K562 (cell line): ENCODE results near the gene DYRK1B. TPM values are rescaled to one million over a fixed set of nuclear protein-coding genes. Genes with fewer than 3 reads are reported as not detected.
A peak's percentile ranks its signal among the peaks of the same experiment; 100 is the strongest.

Source experiments
- ATAC-seq: fragments of 200-7000 bp; cut with Tn5 transposase; 3 replicates; pipeline ENCODE4 v1.9.1; 2020; ENCODE audit warnings: moderate library complexity
- BruUV-seq: library from RNA; stranded (reverse); fragments of 400-500 nt; replicated peaks from 2 replicates; lab custom pipeline; 2021; lab: Mats Ljungman, UMichigan
- CTCF ChIA-PET: fragments of 300-600 bp; formaldehyde crosslinking; extraction: SDS; loops from one replicate; lab custom pipeline; 2021; ENCODE audit warnings: low intra/inter-chr PET ratio; lab: Yijun Ruan, JAX
- POLR2A ChIA-PET: fragments of 300-600, 350-650 bp; sonication (Branson Sonifier 250); formaldehyde crosslinking; extraction: SDS; loops from one replicate; lab custom pipeline; 2021; ENCODE audit warnings: antibody characterized with exemption, inconsistent platforms; lab: Yijun Ruan, JAX
- DNase-seq, 4 experiments: peaks; one replicate each; pipeline versions ENCODE4 v3.0.0 to v3.0.0-alpha.2; 2011 to 2018; ENCODE audit warnings: low spot score in 3 of 4, mixed read lengths in 3 of 4; ENCODE audit errors: extremely low read depth in 1 of 4
- FAIRE-seq: peaks from 2 replicates; lab custom pipeline; 2011; peaks lifted over from hg19 to GRCh38; lab: Jason Lieb, UNC
- H2AFZ ChIP-seq: 2 replicates; pipeline ENCODE4 v1.6.0; 2011; ENCODE audit warnings: low read depth, low read length, control low read depth, inconsistent platforms
- H3K27ac ChIP-seq: fragments of 200-600 bp; 3 replicates; pipeline ENCODE4 v1.8.0; 2011; ENCODE audit warnings: low read depth, mild to moderate bottlenecking, control low read depth, inconsistent platforms, low read length, moderate library complexity, mixed read lengths; ENCODE audit errors: extremely low read depth
- H3K27me3 ChIP-seq, 2 experiments: fragments of 300-600 bp in 1 of 2; 2 replicates in 1 of 2; 3 replicates in 1 of 2; pipeline versions ENCODE4 v1.6.0 to v1.8.0; 2011; ENCODE audit warnings: inconsistent platforms in 2 of 2, low read length in 2 of 2, mild to moderate bottlenecking in 1 of 2, mixed read lengths in 1 of 2, moderate library complexity in 1 of 2; ENCODE audit not compliant: control insufficient read depth in 2 of 2, insufficient read depth in 2 of 2
- H3K36me3 ChIP-seq: fragments of 300-600 bp; 3 replicates; pipeline ENCODE4 v1.8.0; 2011; ENCODE audit warnings: mild to moderate bottlenecking, low read length, inconsistent platforms; ENCODE audit not compliant: control insufficient read depth, insufficient read depth
- H3K4me1 ChIP-seq, 2 experiments: fragments of 200-600 bp in 1 of 2; replicated peaks in 1 of 2; 2 replicates in 1 of 2; 3 replicates in 1 of 2; pipeline versions ENCODE4 v1.5.1 to v1.8.0; 2011; ENCODE audit warnings: inconsistent platforms in 2 of 2, low read length in 2 of 2, mild to moderate bottlenecking in 1 of 2, mixed read lengths in 1 of 2, moderate library complexity in 1 of 2; ENCODE audit not compliant: control insufficient read depth in 2 of 2, insufficient read depth in 2 of 2
- H3K4me2 ChIP-seq: 2 replicates; pipeline ENCODE4 v1.6.1; 2011; ENCODE audit warnings: low read length, control low read depth, inconsistent platforms, mixed read lengths; ENCODE audit not compliant: insufficient read depth
- H3K4me3 ChIP-seq: fragments of 200-600 bp; sonication (generic), shearing (Covaris generic); 2 replicates; pipeline ENCODE4 v1.5.1; 2016; ENCODE audit warnings: control low read depth, inconsistent platforms
- H3K79me2 ChIP-seq: fragments of 200-600 bp; 3 replicates; pipeline ENCODE4 v1.8.0; 2011; ENCODE audit warnings: low read length, inconsistent platforms; ENCODE audit not compliant: control insufficient read depth, insufficient read depth
- H3K9ac ChIP-seq, 2 experiments: 2 replicates each; pipeline versions ENCODE4 v1.6.0 to v1.6.1; 2011; ENCODE audit warnings: low read depth in 2 of 2, low read length in 2 of 2, control low read depth in 1 of 2, inconsistent platforms in 1 of 2, mild to moderate bottlenecking in 1 of 2, mixed read lengths in 1 of 2; ENCODE audit not compliant: insufficient read depth in 1 of 2
- H3K9me1 ChIP-seq: one replicate; pipeline ENCODE4 v1.6.0; 2011; ENCODE audit warnings: inconsistent platforms, mild to moderate bottlenecking, low read length, moderate library complexity; ENCODE audit not compliant: control insufficient read depth, insufficient read depth
- H3K9me3 ChIP-seq: replicated peaks from 2 replicates; pipeline ENCODE4 v1.5.1; 2011; ENCODE audit warnings: low read depth, low read length, inconsistent platforms; ENCODE audit not compliant: control insufficient read depth, insufficient read depth
- H4K20me1 ChIP-seq: replicated peaks from 2 replicates; pipeline ENCODE4 v1.6.1; 2011; ENCODE audit warnings: low read length, inconsistent platforms, mixed read lengths; ENCODE audit not compliant: control insufficient read depth, insufficient read depth
- CHD1 ChIP-seq: fragments of 200-600 bp; sonication (generic); IDR thresholded peaks from one replicate; pipeline ENCODE4 v1.6.1; 2012; ENCODE audit warnings: mild to moderate bottlenecking, moderate library complexity, low read length, inconsistent platforms
- CHD2 ChIP-seq: IDR thresholded peaks from 2 replicates; pipeline ENCODE4 v1.6.1; 2011; ENCODE audit warnings: low read depth, low read length
- GATAD2B ChIP-seq: fragments of 450-650 bp; IDR thresholded peaks from 2 replicates; pipeline ENCODE4 v1.6.1; 2017; ENCODE audit warnings: mild to moderate bottlenecking, borderline replicate concordance
- HLTF ChIP-seq: fragments of 450-650 bp; IDR thresholded peaks from 2 replicates; pipeline ENCODE4 v1.6.1; 2016
- MYBL2 ChIP-seq, 2 experiments: fragments of 450-650 bp in 1 of 2; sonication (generic) in 1 of 2; formaldehyde crosslinking in 1 of 2; IDR thresholded peaks; 2 replicates each; pipeline versions ENCODE4 v1.6.1 to v1.8.1; 2017 to 2022; ENCODE audit warnings: borderline replicate concordance in 1 of 2, inconsistent platforms in 1 of 2, low read depth in 1 of 2, mild to moderate bottlenecking in 1 of 2, missing genetic modification reagents in 1 of 2, moderate library complexity in 1 of 2
- PHF20 ChIP-seq: fragments of 450-650 bp; IDR thresholded peaks from 2 replicates; pipeline ENCODE4 v1.6.1; 2018; ENCODE audit not compliant: partially characterized antibody
- POLR2A ChIP-seq: fragments of 450-650 bp; conservative IDR thresholded peaks from 2 replicates; pipeline ENCODE4 v1.6.1; 2016
- RBM22 ChIP-seq: fragments of 200-400 bp; formaldehyde crosslinking; IDR thresholded peaks from 2 replicates; pipeline ENCODE4 v1.6.1; 2018; ENCODE audit warnings: low read length, low read depth; ENCODE audit not compliant: poor library complexity, severe bottlenecking
- RCOR1 ChIP-seq, 2 experiments: IDR thresholded peaks; 2 replicates each; pipeline ENCODE4 v1.6.1; 2012; ENCODE audit warnings: low read depth in 2 of 2, low read length in 2 of 2, borderline replicate concordance in 1 of 2, improper control_type of control experiment in 1 of 2
- TCF3 ChIP-seq: sonication (generic); formaldehyde crosslinking; IDR thresholded peaks from 2 replicates; pipeline ENCODE4 v1.4.0; 2020; ENCODE audit warnings: mild to moderate bottlenecking, missing genetic modification reagents
- TCFL5 ChIP-seq: fragments of 250-450 bp; sonication (Bioruptor Pico); conservative IDR thresholded peaks from 2 replicates; pipeline ENCODE4 v1.6.1; 2021; ENCODE audit warnings: mild to moderate bottlenecking, moderate library complexity, matching md5 sums
- TEAD4 ChIP-seq, 2 experiments: sonication (generic) in 1 of 2; formaldehyde crosslinking in 1 of 2; IDR thresholded peaks; 2 replicates each; pipeline versions ENCODE4 v1.6.1 to v1.8.0; 2012 to 2022; ENCODE audit warnings: borderline replicate concordance in 1 of 2, inconsistent platforms in 1 of 2, low read length in 1 of 2, mild to moderate bottlenecking in 1 of 2, missing genetic modification reagents in 1 of 2
- WGBS: fragments of 100-300 bp; shearing (Covaris generic); methylation state at CpG from one replicate; pipeline ENCODE4 v1.1.6; 2016; ENCODE audit warnings: low coverage, mixed read lengths; ENCODE audit not compliant: insufficient coverage; ENCODE audit errors: missing lambda C conversion rate; 5-methylcytosine and 5-hydroxymethylcytosine counted together
- in situ Hi-C: fragments of 300-500 bp; cut with MboI; formaldehyde crosslinking; loops from 4 replicates; pipeline ENCODE4 v1.15.0; 2018; ENCODE audit warnings: inconsistent platforms, mixed read lengths
- intact Hi-C: fragments of 100-400 bp; cut with micrococcal nuclease; formaldehyde crosslinking; loops from 2 replicates; pipeline ENCODE4 v1.14.2; 2022
- polyA plus RNA-seq, 8 experiments: library from polyadenylated mRNA; depleted of rRNA in 4 of 8; stranded (reverse) in 5 of 8; unstranded in 3 of 8; fragments of >200 nt; fragmentation: Nextera tagmentation in 2 of 8; fragmentation: Illumina TruSeq in 1 of 8; extraction: Ambion mirVana in 2 of 8; extraction: Trizol in 1 of 8; gene quantifications; 2 replicates each; pipeline versions ENCODE4 v1.2.1 to v1.2.3, GENCODE V29; 2011 to 2014; ENCODE audit warnings: inconsistent platforms in 1 of 8, missing spikeins in 1 of 8
- total RNA-seq, 7 experiments: library from RNA; depleted of rRNA in 6 of 7; stranded (reverse); fragments of >200 nt in 6 of 7; fragmentation: Illumina TruSeq in 2 of 7; extraction: Trizol in 2 of 7; gene quantifications; 2 replicates each; pipeline versions ENCODE4 v1.2.1 to v1.2.3, GENCODE V29; 2011 to 2021; ENCODE audit warnings: low replicate concordance in 1 of 7
- TF ChIP-seq, protein P1 (sequence below): fragments of 250-450 bp; sonication (Bioruptor Pico); IDR thresholded peaks from 2 replicates; pipeline ENCODE4 v1.6.1; 2021; ENCODE audit warnings: mild to moderate bottlenecking
- TF ChIP-seq, protein P2 (sequence below): fragments of 250-450 bp; sonication (Bioruptor Pico); IDR thresholded peaks from 2 replicates; pipeline ENCODE4 v1.8.0; 2022; ENCODE audit warnings: moderate library complexity, mild to moderate bottlenecking, inconsistent platforms

DYRK1B gene
- total and polyA plus RNA-seq, 9 of the 15 experiments (the other 6 are each of a cell fraction or from before 2014, with no cell fraction given), result 0.91 to 5.2 (median 1.5) TPM; not detected in 2

DNA sequence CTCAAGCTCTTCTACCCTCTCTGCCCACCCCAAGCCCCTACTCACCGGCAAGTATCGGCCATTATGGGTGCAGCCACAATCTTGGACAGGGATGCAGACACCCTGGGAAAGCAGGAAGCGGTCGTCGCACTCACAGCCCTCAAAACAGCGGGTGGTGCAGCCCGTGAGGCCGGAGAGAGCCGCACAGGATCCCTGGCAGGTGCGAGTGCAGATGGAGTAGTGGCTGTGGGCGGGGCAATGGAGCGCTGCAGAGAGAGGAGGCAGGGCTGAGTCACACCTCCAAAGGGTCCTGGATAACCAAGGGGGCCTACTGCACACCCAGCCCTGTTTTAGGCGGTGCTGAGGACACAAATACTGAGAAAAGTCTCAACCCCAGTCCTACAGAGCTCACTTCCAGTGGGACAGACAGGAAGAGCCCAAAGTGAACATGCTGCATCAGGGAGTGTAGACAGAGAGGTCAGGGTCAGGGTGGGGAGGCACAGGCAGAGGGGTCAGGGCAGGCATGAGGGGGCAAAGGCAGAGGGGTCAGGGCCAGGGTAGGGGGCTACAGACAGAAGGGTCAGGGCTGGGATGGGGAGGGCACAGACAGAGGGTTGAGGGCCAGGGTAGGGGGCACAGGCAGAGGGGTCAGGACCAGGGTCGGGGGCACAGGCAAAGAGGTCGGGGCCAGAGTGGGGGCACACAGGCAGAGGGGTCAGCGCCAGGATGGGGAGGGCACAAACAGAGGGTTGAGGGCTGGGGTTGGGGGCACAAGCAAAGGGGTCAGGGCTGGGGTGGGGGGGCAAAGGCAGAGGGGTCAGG is 36.4 kb upstream of the DYRK1B start:
- Histone ChIP-seq H3K4me2 (no peak overlapping the region), H3K9me1 (peaks cover 3% of the 10 kb centered on the region), H3K4me3 (no peak overlapping the region), H3K27me3 (peaks cover 18 to 63% of the 10 kb centered on the region in 2 experiments), H3K4me1 (peaks cover 0 to 16% of the 10 kb centered on the region in 2 experiments; a peak in 2 of 5 replicates), H3K9me3 (no peaks in the 10 kb centered on the region), H3K27ac (no peak overlapping the region), H4K20me1 (no peaks in the 10 kb centered on the region; the same call in none of the 2 replicates), H3K79me2 (no peaks in the 10 kb centered on the region), H3K36me3 (no peaks in the 10 kb centered on the region), H3K9ac (no peak overlapping the region; a peak in 1 of 4 replicates), H2AFZ (no peak overlapping the region)
- ATAC-seq, result peak; percentile 39; the same call in 1 of the 3 replicates
- 2% methylated on average over 13 of the region's 16 CpGs for WGBS
- in situ Hi-C loops, result no loop called here
- no TSS peak for BruUV-seq
- peak in 2 of 4 experiments; percentile 35 to 41 for DNase-seq
- FAIRE-seq, result no peak
- intact Hi-C loops, result no loop called here
- POLR2A ChIA-PET, result interaction anchor here (0.6 to 1.3 kb wide), 3 partner anchors 36 to 1265 kb away, joined by 3 to 4 read pairs (median 3); no protein-coding TSS in a partner anchor
- CTCF ChIA-PET, result no interaction called here
- TF ChIP-seq CHD2 (no peak), POLR2A (no peak), TCFL5 (no peak), RCOR1 (IDR thresholded peaks at IDR 0.05; ENCODE audit: borderline replicate concordance in 1 of 2, low read depth in 2 of 2, low read length in 2 of 2) (no peak), TCF3 (no peak), GATAD2B (no peak), TEAD4 (IDR thresholded peaks at IDR 0.05; ENCODE audit: low read length) (no peak), TEAD4 (CRISPR knock-in tag; IDR thresholded peaks at IDR 0.05; ENCODE audit: borderline replicate concordance) (no peak), PHF20 (no peak), RBM22 (no peak), HLTF (no peak), MYBL2 (IDR thresholded peaks at IDR 0.05; ENCODE audit: low read depth) (no peak), MYBL2 (CRISPR knock-in tag; IDR thresholded peaks at IDR 0.05; ENCODE audit: borderline replicate concordance) (no peak), CHD1 (no peak)
- TF ChIP-seq, protein P1, sequence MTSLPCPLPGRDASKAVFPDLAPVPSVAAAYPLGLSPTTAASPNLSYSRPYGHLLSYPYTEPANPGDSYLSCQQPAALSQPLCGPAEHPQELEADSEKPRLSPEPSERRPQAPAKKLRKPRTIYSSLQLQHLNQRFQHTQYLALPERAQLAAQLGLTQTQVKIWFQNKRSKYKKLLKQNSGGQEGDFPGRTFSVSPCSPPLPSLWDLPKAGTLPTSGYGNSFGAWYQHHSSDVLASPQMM, result no peak
- TF ChIP-seq, protein P2, sequence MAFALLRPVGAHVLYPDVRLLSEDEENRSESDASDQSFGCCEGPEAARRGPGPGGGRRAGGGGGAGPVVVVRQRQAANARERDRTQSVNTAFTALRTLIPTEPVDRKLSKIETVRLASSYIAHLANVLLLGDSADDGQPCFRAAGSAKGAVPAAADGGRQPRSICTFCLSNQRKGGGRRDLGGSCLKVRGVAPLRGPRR, result no peak
